ENCODE measurements around the gene APOBEC2.

APOBEC2 gene

GRCh38 chr6:41046084-41046483 lies 6.9 kb upstream of the APOBEC2 start:
- no peak overlapping the region for H3K27ac ChIP-seq
- no peak for TF ChIP-seq ZFX (IDR thresholded peaks at IDR 0.05)
- no peak for TF ChIP-seq CTCF (conservative IDR thresholded peaks at IDR 0.05)

- no peak for TF ChIP-seq ZFX (IDR thresholded peaks at IDR 0.05)
- no peak for TF ChIP-seq CTCF (conservative IDR thresholded peaks at IDR 0.05)
- no peak overlapping the region for H3K27ac ChIP-seq
Measured at GRCh38 chr6:41047306-41047705, 5.7 kb upstream of the APOBEC2 start.

GRCh38 chr6:41047745-41048732 lies 5.0 kb upstream of the APOBEC2 start:
- no peak overlapping the region for H3K27ac ChIP-seq
- TF ChIP-seq ZFX (IDR thresholded peaks at IDR 0.05): no peak
- TF ChIP-seq CTCF (conservative IDR thresholded peaks at IDR 0.05): no peak

GRCh38 chr6:41049521-41049920 lies 3.5 kb upstream of the APOBEC2 start:
- no peak overlapping the region for H3K27ac ChIP-seq
- TF ChIP-seq ZFX (IDR thresholded peaks at IDR 0.05) (no peak), CTCF (conservative IDR thresholded peaks at IDR 0.05) (no peak)

GRCh38 chr6:41049955-41050354 lies 3.0 kb upstream of the APOBEC2 start:
- H3K27ac ChIP-seq: no peak overlapping the region
- no peak for TF ChIP-seq ZFX (IDR thresholded peaks at IDR 0.05)
- no peak for TF ChIP-seq CTCF (conservative IDR thresholded peaks at IDR 0.05)

- TF ChIP-seq ZFX (IDR thresholded peaks at IDR 0.05): no peak
- no peak for TF ChIP-seq CTCF (conservative IDR thresholded peaks at IDR 0.05)
- no peak overlapping the region for H3K27ac ChIP-seq
Measured at GRCh38 chr6:41050536-41050935, 2.5 kb upstream of the APOBEC2 start.

- no peak overlapping the region for H3K27ac ChIP-seq
- TF ChIP-seq ZFX (IDR thresholded peaks at IDR 0.05): no peak
- no peak for TF ChIP-seq CTCF (conservative IDR thresholded peaks at IDR 0.05)
Measured at GRCh38 chr6:41051873-41052272, 1.1 kb upstream of the APOBEC2 start.
